GM18520 (cell line): ENCODE results near the gene UBE2U.

Experiments
- ATAC-seq: cut with Tn5 transposase; IDR thresholded peaks from one replicate; pipeline ENCODE4 v1.9.1; 2021; ENCODE audit not compliant: unreplicated experiment

UBE2U gene

GRCh38 chr1:64290420-64290819 is 87.0 kb downstream of the UBE2U start:
- no peak for ATAC-seq

DNA sequence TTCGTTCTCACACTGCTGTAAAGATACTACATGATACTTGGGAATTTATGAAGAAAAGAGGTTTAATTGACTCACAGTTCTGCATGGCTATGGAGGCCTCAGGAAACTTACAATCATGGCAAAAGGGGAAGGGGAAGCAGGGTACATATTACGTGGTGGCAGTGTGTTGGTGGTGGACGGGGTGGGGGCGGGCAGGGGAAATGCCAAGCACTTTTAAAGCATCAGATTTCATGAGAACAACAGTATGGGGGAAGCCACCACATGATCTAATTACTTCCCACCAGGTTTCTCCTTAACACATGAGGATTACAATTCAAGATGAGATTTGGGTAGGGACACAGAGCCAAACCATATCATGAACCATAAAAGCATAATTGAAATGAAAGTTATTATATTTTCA is 88.5 kb downstream of the UBE2U start:
- no peak for ATAC-seq

DNA sequence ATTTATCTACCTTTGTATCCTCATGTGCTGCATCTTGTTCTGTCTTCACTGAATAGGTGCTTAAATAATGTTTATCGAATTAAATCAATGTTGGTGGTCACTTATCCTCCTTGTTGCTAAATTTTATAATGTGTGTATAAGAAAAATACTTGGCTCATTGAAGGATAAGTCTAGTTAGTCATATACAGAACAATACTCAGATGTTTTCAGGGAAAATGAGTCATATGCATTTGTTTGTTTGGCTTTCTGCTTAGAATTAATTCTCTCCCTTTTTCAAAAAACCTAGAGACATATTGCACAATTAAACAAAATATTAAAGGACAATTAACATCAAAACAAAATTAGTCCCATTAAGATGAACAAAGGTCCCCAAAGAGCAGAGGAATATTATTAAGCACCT is 89.0 kb downstream of the UBE2U start:
- no peak for ATAC-seq

DNA sequence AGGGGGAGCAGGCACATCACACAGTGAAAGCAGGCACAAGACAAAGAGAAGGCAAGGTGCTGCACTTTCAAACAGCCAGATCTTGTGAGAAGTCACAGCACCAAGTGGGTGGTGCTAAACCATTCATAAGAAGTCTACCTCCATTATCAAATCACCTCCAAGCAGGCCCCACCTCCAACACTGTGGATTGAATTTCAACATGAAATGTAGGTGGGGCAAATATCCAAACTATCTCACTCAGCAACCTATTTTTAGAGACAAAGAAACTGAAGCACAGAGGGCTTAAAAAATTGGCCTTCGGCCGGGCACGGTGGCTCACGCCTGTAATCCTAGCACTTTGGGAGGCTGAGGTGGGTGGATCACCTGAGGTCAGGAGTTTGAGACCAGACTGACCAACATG is 90.4 kb downstream of the UBE2U start:
- ATAC-seq = no peak

DNA sequence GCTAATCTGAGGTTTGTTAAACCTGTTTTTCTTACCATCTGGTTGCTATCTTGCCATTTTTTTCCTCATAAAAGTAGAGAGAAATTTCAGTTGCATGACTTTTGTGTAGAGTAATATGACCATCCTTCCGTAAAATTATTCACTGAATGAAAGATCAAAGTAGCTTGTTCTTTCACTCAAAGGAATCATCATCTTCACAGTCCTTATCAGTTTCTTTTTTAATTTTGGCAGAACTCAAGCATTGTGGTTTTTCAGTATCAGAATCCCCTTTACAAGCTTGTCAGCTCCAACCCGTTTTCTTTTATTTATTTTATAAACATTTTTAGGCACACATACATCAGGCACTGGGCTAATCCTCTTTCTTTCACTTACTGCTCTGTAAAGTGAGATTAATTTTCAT is 91.7 kb downstream of the UBE2U start:
- no peak for ATAC-seq

DNA sequence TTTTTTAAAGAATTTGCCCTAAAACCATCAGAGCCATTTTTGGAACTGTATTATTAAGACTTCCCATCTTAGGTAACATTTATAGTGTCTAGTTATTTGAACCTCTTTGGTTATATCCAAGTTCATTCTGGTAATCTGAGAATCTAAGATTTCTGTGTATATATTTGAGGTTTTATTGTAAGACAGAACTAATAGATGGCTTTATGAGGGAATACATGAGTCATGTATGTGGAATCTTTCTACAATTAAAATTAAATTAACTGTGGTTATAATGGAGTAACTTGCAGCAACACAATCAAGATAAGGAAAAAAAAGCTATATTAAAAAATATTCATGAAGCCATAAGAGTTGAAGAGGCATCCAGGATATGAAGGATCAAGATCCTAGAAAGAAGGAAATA is 92.1 kb downstream of the UBE2U start:
- no peak for ATAC-seq

DNA sequence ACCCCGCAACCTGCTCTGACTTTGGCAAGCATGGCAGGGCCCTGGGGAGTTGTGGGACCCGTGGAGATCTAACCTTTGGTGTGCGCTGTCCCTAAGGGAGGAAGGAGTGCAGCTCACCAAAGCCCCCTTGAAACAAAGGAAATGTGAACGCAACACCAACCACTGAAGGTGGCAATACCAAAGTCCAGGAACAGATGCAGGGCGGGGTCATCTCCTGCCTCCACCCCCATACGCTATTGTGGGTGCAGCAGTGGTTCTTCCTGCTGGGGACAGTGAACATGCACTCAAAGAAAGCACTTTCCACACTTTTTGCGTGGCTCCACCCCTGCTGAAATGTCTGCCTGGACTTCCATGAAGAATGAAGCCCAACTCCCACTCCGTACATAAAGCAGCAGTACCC is 93.0 kb downstream of the UBE2U start:
- no peak for ATAC-seq

DNA sequence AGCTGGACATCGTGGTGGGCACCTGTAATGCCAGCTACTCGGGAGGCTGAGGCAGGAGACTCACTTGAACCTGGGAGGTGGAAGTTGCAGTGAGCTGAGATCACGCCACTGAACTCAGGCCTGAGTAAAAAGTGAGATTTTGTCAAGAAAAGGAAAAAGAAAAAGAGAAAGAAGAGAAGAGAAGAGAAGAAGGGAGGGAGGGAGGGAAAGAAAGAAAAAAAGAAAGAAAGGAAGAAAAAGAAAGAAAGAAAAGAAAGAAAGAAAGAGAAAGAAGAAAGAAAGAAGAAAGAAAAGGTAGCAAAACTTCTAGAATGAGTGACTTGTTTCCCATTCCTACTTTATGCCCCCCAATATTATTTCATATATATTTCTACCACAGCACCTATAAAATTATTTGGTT is 98.8 kb downstream of the UBE2U start:
- no peak for ATAC-seq

- ATAC-seq = no peak
These were observed 99.5 kb downstream of the UBE2U start for GRCh38 chr1:64302971-64303370.

DNA sequence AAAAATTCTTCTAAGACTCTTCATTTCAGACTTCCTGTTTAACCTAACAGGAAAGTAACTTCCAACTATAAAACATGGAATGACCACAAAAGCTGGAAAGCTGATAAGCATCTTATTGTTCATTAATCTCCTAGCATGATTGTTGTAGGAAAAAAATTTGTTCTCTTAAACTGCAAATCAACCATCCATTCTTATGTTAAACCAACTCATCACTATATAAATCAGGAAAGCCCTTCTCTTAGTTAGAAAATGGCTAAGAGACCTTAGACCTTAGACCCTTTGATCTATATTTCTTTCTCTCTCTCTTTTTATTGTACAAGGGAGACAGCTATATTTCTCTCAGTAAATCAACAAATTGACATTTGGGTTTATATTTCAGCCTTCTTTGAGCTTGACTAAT is 101.4 kb downstream of the UBE2U start:
- ATAC-seq = no peak

DNA sequence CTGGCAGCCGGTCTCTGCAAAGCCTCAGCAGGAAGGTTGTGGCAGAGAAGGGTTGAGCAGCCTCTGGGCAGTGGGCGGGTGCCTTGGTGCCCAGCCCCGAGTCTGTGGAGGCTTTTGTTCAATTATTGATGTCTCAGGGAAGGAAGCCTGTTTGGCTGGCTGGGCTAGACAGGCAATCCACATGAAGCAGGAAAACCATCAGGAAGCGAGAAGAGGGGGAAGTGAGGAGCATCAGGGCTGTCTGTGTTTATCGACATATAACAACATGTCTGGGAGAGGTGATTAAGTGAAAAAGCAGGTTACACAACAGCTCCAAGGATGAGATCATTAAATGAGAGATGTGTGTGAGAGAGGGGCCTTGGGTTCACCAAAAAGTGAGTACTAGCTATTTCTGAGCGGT is 105.4 kb downstream of the UBE2U start:
- no peak for ATAC-seq

- ATAC-seq = no peak
These were observed 106.0 kb downstream of the UBE2U start for GRCh38 chr1:64309431-64309831.

GRCh38 chr1:64310760-64311159 is 107.3 kb downstream of the UBE2U start:
- ATAC-seq = no peak

DNA sequence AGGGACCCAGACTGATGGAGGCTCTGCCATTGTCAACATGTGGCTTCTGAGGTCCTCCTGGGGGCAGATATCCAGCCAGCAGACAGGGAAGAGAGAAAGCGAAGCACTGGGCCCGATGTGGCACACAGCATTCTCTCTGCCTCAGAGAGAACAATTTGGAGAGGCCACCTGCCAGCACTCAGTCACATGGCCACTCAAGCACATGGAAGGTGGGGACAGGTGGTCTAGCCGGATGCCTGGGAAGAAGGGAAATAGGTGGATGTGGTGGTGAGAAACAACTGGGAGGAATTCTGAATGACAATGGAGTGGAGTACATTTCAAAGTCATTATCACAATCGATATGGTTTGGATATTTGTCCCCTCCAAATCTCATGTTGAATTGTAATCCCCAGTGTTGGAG is 109.0 kb downstream of the UBE2U start:
- no peak for ATAC-seq

GRCh38 chr1:64315402-64315801 is 112.0 kb downstream of the UBE2U start:
- ATAC-seq = no peak
